KOPT-K1 (cell line): ENCODE measurements around the gene OCRL.

ENCODE experiments used
- H3K27ac ChIP-seq: fragments of 200-600 bp; sonication (generic); 2 replicates; pipeline ENCODE4 v1.5.1; 2016; ENCODE audit warnings: antibody characterized with exemption, mild to moderate bottlenecking, low read depth, low read length; ENCODE audit not compliant: poor library complexity, severe bottlenecking
- H3K36me3 ChIP-seq: fragments of 200-600 bp; sonication (generic); 2 replicates; pipeline ENCODE4 v1.5.1; 2017; ENCODE audit warnings: antibody characterized with exemption, mild to moderate bottlenecking, low read length, moderate library complexity; ENCODE audit not compliant: insufficient read depth
- H3K9me3 ChIP-seq: fragments of 200-600 bp; sonication (generic); 2 replicates; pipeline ENCODE4 v1.5.1; 2017; ENCODE audit warnings: antibody characterized with exemption, low read length, mild to moderate bottlenecking; ENCODE audit not compliant: insufficient read depth, poor library complexity, severe bottlenecking

Gene OCRL

DNA sequence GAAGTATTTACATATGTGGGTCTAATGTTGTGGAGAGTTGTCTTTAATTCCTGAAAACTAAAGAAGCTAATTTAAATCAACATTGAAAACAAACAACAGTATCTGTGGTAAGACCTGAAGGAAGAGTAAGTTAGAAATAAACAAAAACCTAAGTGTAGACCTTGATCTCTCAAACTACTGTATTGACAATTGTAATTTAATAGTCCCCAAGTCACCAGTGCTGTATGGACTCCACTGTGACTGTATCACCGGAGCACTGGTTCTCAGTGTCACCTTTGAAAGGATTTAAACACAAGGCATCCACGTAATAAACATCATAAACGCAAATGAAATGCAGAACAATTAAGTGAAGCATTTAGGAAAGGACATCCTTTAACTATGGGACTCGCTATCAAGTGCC is 46.4 kb downstream of the OCRL start:
- Histone ChIP-seq H3K36me3 (peaks cover 4% of the 10 kb centered on the region; the same call in 1 of the 2 replicates), H3K9me3 (no peaks in the 10 kb centered on the region), H3K27ac (no peak overlapping the region)

DNA sequence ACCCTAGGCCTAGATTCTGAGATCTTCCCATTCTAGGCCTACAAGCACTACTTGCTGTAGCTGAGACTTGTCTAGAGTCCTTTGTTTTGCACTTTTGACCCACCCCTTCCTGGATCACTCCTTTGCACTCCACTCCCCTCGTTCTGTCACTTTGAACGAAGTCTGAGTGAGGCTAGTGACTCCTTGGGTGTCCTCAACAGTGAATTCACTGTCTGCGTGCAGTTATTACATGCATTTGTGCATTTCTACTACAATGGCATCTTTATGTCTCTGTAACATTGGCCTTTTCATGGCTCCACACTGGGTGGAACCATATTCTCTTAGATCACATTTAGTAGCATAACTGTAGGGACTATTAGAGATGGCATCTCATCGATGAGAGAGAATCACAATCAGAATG is 50.5 kb downstream of the OCRL start:
- Histone ChIP-seq H3K27ac (no peak overlapping the region), H3K36me3 (peaks cover 4% of the 10 kb centered on the region; the same call in 1 of the 2 replicates), H3K9me3 (no peaks in the 10 kb centered on the region)

DNA sequence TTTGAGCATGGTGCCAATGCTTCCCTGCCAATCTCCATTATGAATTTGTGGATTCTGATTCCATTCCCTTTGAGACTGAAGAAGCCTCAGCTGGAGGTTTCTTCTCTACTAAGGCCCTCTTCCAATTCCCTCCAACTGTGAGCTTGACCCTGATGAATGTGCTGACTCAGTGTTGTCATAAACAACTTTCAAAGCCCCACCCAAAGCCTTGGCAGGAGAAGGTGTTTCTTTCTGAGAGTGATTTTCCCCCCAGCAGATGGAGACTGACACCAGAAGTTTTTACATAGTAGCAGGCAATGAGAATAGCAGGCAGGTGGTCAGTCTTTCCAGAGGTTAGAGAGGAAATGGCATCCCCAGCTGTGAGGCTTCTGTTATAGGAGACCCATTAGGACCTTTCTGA is 53.1 kb downstream of the OCRL start:
- H3K9me3 ChIP-seq: no peaks in the 10 kb centered on the region
- H3K27ac ChIP-seq: no peak overlapping the region
- H3K36me3 ChIP-seq: no peaks in the 10 kb centered on the region; the same call in 1 of the 2 replicates

DNA sequence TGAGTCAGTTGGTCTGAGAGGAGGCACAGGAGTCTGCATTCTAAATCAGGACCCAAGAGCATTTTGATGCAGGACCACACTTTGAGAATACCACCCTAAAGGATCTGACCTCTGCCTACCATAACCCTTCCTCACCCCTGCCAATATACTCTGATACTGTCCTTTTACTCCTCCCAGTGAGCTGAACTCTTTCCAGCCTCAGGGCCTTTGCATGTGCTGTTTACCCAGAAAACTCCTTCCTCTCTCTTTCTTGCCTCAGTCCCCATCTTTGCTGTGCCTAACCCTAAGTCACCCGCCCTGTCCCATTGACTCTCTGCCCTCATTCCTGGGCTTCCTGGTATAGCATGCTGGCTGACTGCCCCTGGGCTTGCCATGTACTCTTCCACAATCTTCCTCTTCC is 54.7 kb downstream of the OCRL start:
- no peaks in the 10 kb centered on the region for H3K9me3 ChIP-seq
- no peak overlapping the region for H3K27ac ChIP-seq
- H3K36me3 ChIP-seq: no peaks in the 10 kb centered on the region; the same call in 1 of the 2 replicates

DNA sequence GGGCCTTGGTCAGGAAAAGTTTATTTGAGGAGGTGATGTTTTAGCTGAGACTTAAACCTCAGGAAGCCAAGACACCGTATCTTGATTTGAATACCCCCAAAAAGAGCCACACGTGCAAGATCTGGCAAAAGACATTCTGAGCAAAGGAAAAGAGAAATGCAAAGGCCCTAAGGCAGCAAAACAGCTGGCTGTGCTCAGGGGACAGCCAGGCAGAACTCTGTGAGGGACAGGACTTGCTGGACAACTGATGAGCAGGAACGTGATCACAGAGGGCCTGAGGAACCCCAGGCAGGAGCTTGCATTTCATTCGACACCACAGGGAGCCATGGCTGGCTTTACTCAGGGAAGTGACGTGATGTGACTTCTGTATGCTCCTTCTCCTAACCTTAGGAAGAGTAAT is 56.0 kb downstream of the OCRL start:
- no peak overlapping the region for H3K27ac ChIP-seq
- H3K9me3 ChIP-seq: no peaks in the 10 kb centered on the region
- no peaks in the 10 kb centered on the region for H3K36me3 ChIP-seq

DNA sequence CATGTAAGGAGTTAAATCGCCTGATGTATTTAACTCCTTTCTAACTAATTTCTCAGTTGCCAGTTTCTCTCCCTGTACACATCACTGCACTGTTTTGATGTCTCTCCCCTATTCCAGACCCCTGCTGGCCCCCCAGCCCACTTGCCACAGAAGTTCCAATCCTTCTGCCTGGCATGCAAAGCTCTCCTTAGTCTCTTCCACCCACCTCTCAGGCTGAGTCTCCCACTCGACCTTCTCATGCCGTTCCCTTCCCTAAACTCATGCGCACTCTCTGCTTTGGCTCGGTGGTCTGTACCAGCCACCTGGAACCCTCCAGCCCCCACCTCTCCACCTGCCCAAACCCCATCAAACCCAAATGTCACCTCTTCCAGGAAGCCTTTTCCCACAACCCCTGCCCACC is 57.8 kb downstream of the OCRL start:
- H3K36me3 ChIP-seq: no peaks in the 10 kb centered on the region
- no peaks in the 10 kb centered on the region for H3K9me3 ChIP-seq
- H3K27ac ChIP-seq: no peak overlapping the region

DNA sequence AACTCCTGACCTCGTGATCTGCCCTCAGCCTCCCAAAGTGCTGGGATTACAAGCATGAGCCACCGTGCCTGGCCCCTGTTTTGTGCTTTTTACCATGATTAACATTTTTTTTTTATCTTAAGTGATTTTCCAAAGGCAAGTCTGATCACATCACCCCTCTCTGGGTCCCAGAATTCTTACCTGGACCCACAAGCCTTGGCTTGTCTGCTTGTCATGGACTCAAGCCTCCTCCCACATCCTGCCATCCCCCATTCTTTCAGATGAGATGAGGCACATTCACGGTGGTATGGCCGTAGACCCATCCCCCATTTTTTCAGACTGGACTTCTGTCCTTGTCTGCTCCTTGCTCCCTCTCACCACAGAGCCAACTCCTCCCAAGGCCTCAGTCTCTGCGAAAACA is 59.4 kb downstream of the OCRL start:
- Histone ChIP-seq H3K36me3 (no peaks in the 10 kb centered on the region), H3K27ac (no peak overlapping the region), H3K9me3 (no peaks in the 10 kb centered on the region)

DNA sequence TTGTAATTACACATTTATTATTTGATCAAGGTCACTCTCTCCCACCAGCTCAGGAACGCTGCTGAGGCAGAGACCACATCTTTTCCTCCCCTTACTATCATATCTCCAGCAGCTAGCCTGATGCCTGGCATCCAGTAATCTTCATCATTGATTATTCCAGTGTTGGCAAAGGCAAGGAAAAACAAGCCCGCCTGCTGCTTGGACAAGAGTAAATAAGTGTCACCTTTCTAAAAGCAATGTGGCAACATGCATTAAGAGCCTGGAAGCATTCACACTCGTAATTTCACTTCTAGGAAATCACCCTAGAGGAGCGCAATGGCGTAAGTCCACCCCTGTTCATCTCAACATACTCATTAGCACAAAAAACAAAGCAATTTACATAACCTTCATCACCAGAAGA is 59.9 kb downstream of the OCRL start:
- Histone ChIP-seq H3K27ac (no peak overlapping the region), H3K9me3 (no peaks in the 10 kb centered on the region), H3K36me3 (no peaks in the 10 kb centered on the region)

DNA sequence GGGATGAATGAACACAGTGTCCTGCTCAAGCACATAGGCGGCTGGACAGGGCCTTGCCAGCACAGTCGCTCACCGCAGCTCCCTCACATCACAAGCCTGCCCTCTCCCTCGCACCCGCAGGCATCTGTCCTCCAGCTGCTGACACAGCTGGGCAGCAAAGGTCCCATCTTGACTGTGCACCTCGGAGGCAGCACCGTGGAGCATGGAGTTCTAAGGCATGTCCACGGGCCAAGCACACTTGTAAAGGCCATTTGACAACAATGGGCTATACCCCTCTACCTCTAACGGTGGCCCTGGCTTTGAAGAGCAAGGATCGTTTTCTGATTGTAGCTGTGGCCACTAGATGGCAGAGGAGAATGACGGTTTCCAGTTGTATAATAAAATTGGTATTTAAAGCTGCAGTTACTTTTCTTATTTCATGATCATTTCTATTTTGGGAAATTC is 60.9 kb downstream of the OCRL start:
- Histone ChIP-seq H3K36me3 (no peaks in the 10 kb centered on the region), H3K27ac (no peak overlapping the region), H3K9me3 (no peaks in the 10 kb centered on the region)

DNA sequence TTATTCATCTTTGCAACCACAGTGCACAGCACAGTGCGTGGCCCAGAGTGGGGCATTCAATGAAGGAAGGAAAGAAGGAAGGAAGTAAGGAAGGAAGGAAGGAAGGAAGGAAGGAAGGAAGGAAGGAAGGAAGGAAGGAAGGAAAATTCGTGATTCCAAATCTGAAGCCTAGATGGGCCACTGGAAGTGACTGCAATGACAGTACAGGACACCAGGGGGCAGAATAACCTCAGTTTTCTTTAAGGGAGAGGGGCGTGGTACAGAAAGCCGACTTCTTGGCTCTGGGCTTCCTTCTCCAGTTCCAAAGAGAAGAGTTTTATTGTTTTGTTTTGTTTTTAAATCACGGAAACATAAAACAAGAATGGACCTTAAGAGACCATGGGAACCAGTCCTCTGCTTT is 66.9 kb downstream of the OCRL start:
- Histone ChIP-seq H3K36me3 (no peaks in the 10 kb centered on the region), H3K27ac (peak overlapping the region; percentile 25), H3K9me3 (no peaks in the 10 kb centered on the region)

DNA sequence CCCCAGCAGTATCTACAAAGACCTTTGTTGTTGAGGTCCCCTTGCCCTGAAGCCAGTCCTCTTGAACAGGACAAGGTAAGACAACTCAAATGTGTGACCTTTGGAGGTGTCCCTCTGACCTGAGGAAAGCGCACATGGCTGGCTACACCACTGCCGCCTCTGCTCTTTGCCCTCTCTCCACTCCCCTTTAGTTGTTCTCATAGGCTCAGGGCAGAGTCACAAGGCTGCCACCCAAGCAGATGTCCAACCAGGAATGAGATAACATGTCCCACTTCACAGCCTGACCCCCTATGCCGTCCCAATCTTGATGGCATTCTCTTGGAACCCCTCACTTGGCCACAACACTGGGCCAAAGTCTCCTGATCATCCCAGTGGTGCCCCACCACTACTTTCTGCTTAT is 68.4 kb downstream of the OCRL start:
- Histone ChIP-seq H3K27ac (no peak overlapping the region), H3K36me3 (no peaks in the 10 kb centered on the region), H3K9me3 (no peaks in the 10 kb centered on the region)

DNA sequence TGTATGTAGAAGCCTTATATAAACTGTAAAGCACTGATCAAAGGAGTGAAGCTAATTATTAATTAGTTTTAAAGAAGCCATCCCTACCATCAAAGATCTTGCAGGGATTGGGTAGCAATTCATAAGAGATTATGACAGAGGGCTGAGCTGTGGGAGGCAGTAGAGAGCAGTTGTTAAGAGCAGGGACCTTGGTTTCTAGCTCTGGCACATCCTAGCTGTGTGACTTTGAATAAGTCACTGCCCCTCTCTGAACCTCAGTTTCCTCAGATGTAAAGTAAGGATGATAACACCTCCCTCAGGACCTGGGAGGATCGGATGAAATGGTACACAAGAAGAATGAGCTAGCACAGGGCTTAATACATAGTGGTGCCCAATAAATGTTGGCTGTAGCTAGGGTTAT is 69.3 kb downstream of the OCRL start:
- Histone ChIP-seq H3K9me3 (no peaks in the 10 kb centered on the region), H3K27ac (no peak overlapping the region), H3K36me3 (no peaks in the 10 kb centered on the region)

DNA sequence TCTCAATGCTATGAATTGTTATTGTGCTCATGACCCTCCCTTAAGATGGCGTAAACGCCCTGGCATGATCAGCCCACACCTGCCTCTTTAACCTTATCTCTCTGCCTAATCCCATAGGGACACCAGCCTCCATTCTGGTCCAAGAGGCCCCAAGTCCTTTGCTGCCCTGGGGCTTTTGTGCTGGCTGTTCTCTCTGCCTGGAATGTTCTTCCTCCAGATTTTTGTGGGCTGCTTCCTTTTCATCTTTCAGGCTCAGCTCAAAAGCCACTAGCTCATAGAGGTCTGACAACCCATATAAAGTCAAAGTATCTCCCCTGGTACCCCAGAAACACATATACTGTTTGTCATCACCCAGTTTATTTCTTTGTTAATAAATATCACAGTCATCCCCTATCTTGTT is 72.3 kb downstream of the OCRL start:
- H3K9me3 ChIP-seq: no peaks in the 10 kb centered on the region
- no peaks in the 10 kb centered on the region for H3K36me3 ChIP-seq

DNA sequence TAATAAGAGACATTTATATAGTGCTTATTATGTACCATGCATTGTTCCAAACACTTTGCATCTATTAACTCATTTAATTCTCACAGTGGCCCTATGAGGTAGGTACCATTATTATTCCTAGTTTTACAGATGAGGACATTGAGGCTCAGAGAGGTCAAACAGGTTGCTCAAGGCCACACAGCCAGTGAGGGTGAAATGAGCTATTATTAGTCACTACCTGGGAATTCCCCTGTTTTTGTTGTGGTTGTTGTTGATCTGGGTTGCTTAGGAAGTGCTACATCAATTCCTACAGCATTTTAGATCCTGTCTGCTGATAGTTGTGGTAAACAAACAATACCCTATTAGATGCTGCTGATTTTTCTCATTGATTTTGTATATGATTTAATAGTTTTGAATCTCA is 73.5 kb downstream of the OCRL start:
- no peaks in the 10 kb centered on the region for H3K9me3 ChIP-seq
- H3K27ac ChIP-seq: no peak overlapping the region
- H3K36me3 ChIP-seq: no peaks in the 10 kb centered on the region

More for the DNA sequence above, 72.3 kb downstream of the OCRL start:
- no peak overlapping the region for H3K27ac ChIP-seq

DNA sequence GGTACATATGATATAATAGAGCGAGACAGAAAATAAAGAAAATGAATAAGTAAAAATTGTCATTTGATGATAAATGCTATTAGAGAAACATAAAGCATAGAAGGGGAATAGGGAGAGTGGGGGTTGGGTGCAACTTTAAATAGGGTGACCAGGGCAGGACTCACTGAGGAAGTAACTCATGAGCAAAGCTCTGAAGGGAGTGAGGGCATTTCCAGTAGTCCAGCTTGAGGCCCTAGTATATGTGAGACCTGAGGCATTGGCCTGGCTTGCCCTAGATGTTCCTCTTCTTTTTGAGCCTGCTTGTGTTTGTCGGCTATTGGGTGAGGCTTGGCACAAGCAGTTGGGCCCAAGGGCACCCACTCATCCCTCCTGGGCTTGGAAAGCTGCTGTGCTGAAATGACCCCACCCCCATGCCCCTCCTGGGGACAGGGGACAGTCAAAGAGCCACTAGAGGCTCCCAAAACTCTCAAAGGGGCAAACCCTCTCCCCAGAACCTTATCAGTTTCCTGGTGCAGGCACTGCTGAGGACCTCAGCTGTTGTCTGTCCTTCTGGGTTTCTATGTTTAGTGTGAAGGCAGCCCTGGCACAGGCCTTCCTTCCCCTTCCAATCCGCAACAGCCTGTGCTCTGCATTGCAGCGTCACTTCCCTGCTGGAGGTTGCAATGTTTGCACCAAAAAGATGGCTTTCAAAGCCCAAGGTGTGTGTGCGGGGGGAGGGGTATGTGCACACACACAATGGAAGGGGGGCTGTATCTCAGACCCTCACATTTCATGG is 74.6 kb downstream of the OCRL start:
- no peak overlapping the region for H3K27ac ChIP-seq
- no peaks in the 10 kb centered on the region for H3K9me3 ChIP-seq
- no peaks in the 10 kb centered on the region for H3K36me3 ChIP-seq

DNA sequence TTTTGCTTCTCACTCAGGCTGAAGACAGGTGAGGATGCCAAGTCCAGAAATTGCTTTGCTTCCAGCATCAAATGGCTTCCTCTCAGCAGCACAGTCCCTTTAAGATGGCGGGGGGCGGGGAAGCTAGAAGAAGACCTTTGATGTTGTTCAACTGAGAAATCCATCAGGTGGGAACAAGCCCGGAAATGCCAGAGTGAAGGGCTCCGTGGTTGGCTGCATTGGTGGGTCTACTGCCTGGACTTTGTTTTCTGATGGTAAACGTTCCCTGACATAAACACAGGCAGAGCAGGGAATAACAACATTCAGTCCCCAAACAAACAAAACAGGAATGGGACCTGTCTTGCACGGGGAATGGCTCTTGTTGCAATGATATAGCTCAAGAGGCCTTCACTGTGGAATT is 77.4 kb downstream of the OCRL start:
- Histone ChIP-seq H3K9me3 (no peaks in the 10 kb centered on the region), H3K36me3 (no peaks in the 10 kb centered on the region), H3K27ac (no peak overlapping the region)
